Measurements from ENCODE around the gene ALOX5.

The ALOX5 gene

GRCh38 chr10:45428611-45429510, 54.8 kb downstream of the ALOX5 start:
- Histone ChIP-seq H3K9me3 (ENCODE audit: low read length) (no peaks in the 10 kb centered on the region), H3K4me3 (ENCODE audit: low read depth in 1 of 2, low read length in 2 of 2) (no peak overlapping the region), H3K9ac (ENCODE audit: low read length) (no peak overlapping the region), H3K4me1 (ENCODE audit: insufficient read depth, low read length) (no peaks in the 10 kb centered on the region), H3K36me3 (ENCODE audit: insufficient read depth, low read length) (no peaks in the 10 kb centered on the region), H3K27ac (ENCODE audit: low read depth, low read length) (no peak overlapping the region), H3K27me3 (ENCODE audit: control insufficient read depth in 1 of 2, insufficient read depth in 2 of 2, low read length in 2 of 2) (peaks cover 11 to 14% of the 10 kb centered on the region in 2 donors)

- no peak overlapping the region for H3K9ac ChIP-seq (ENCODE audit: low read length)
- H3K36me3 ChIP-seq (ENCODE audit: insufficient read depth, low read length) = no peaks in the 10 kb centered on the region
- no peak overlapping the region for H3K4me3 ChIP-seq (ENCODE audit: low read depth in 1 of 2, low read length in 2 of 2)
- no peaks in the 10 kb centered on the region for H3K4me1 ChIP-seq (ENCODE audit: insufficient read depth, low read length)
- H3K9me3 ChIP-seq (ENCODE audit: low read length) = no peaks in the 10 kb centered on the region
- H3K27me3 ChIP-seq (ENCODE audit: control insufficient read depth in 1 of 2, insufficient read depth in 2 of 2, low read length in 2 of 2) = peaks cover 11 to 14% of the 10 kb centered on the region in 2 donors
- no peak overlapping the region for H3K27ac ChIP-seq (ENCODE audit: low read depth, low read length)
Measured at GRCh38 chr10:45429790-45430189, 55.8 kb downstream of the ALOX5 start.

GRCh38 chr10:45432113-45432512, 58.1 kb downstream of the ALOX5 start:
- Histone ChIP-seq H3K36me3 (ENCODE audit: insufficient read depth, low read length) (no peaks in the 10 kb centered on the region), H3K27me3 (ENCODE audit: control insufficient read depth in 1 of 2, insufficient read depth in 2 of 2, low read length in 2 of 2) (peaks cover 11 to 14% of the 10 kb centered on the region in 2 donors), H3K9me3 (ENCODE audit: low read length) (no peaks in the 10 kb centered on the region), H3K4me1 (ENCODE audit: insufficient read depth, low read length) (no peaks in the 10 kb centered on the region), H3K9ac (ENCODE audit: low read length) (no peak overlapping the region), H3K4me3 (ENCODE audit: low read depth in 1 of 2, low read length in 2 of 2) (no peak overlapping the region), H3K27ac (ENCODE audit: low read depth, low read length) (no peak overlapping the region)

GRCh38 chr10:45432700-45433472, 58.9 kb downstream of the ALOX5 start:
- Histone ChIP-seq H3K27me3 (ENCODE audit: control insufficient read depth in 1 of 2, insufficient read depth in 2 of 2, low read length in 2 of 2) (peaks cover 11 to 14% of the 10 kb centered on the region in 2 donors), H3K27ac (ENCODE audit: low read depth, low read length) (no peak overlapping the region), H3K9me3 (ENCODE audit: low read length) (no peaks in the 10 kb centered on the region), H3K36me3 (ENCODE audit: insufficient read depth, low read length) (no peaks in the 10 kb centered on the region), H3K4me3 (ENCODE audit: low read depth in 1 of 2, low read length in 2 of 2) (no peak overlapping the region), H3K4me1 (ENCODE audit: insufficient read depth, low read length) (no peaks in the 10 kb centered on the region), H3K9ac (ENCODE audit: low read length) (no peak overlapping the region)

- no peaks in the 10 kb centered on the region for H3K36me3 ChIP-seq (ENCODE audit: insufficient read depth, low read length)
- no peak overlapping the region for H3K27ac ChIP-seq (ENCODE audit: low read depth, low read length)
- H3K4me3 ChIP-seq (ENCODE audit: low read depth in 1 of 2, low read length in 2 of 2) = no peak overlapping the region
- H3K4me1 ChIP-seq (ENCODE audit: insufficient read depth, low read length) = no peaks in the 10 kb centered on the region
- H3K27me3 ChIP-seq (ENCODE audit: control insufficient read depth in 1 of 2, insufficient read depth in 2 of 2, low read length in 2 of 2) = peaks cover 6 to 7% of the 10 kb centered on the region in 2 donors
- H3K9ac ChIP-seq (ENCODE audit: low read length) = no peak overlapping the region
- H3K9me3 ChIP-seq (ENCODE audit: low read length) = no peaks in the 10 kb centered on the region
Measured at GRCh38 chr10:45433716-45434469, 59.9 kb downstream of the ALOX5 start.

- Histone ChIP-seq H3K9me3 (ENCODE audit: low read length) (no peaks in the 10 kb centered on the region), H3K4me3 (ENCODE audit: low read depth in 1 of 2, low read length in 2 of 2) (no peak overlapping the region), H3K27me3 (ENCODE audit: control insufficient read depth in 1 of 2, insufficient read depth in 2 of 2, low read length in 2 of 2) (peaks cover 0 to 5% of the 10 kb centered on the region in 2 donors), H3K27ac (ENCODE audit: low read depth, low read length) (no peak overlapping the region), H3K36me3 (ENCODE audit: insufficient read depth, low read length) (no peaks in the 10 kb centered on the region), H3K4me1 (ENCODE audit: insufficient read depth, low read length) (no peaks in the 10 kb centered on the region), H3K9ac (ENCODE audit: low read length) (no peak overlapping the region)
Measured at GRCh38 chr10:45437587-45438465, 63.8 kb downstream of the ALOX5 start.

- Histone ChIP-seq H3K9me3 (ENCODE audit: low read length) (no peaks in the 10 kb centered on the region), H3K27ac (ENCODE audit: low read depth, low read length) (no peak overlapping the region), H3K27me3 (ENCODE audit: control insufficient read depth in 1 of 2, insufficient read depth in 2 of 2, low read length in 2 of 2) (peaks cover 0 to 5% of the 10 kb centered on the region in 2 donors), H3K36me3 (ENCODE audit: insufficient read depth, low read length) (no peaks in the 10 kb centered on the region), H3K4me1 (ENCODE audit: insufficient read depth, low read length) (no peaks in the 10 kb centered on the region), H3K9ac (ENCODE audit: low read length) (no peak overlapping the region), H3K4me3 (ENCODE audit: low read depth in 1 of 2, low read length in 2 of 2) (no peak overlapping the region)
Measured at GRCh38 chr10:45438466-45439090, 64.6 kb downstream of the ALOX5 start.

GRCh38 chr10:45439365-45439764, 65.3 kb downstream of the ALOX5 start:
- no peak overlapping the region for H3K4me3 ChIP-seq (ENCODE audit: low read depth in 1 of 2, low read length in 2 of 2)
- no peaks in the 10 kb centered on the region for H3K9me3 ChIP-seq (ENCODE audit: low read length)
- H3K36me3 ChIP-seq (ENCODE audit: insufficient read depth, low read length) = no peaks in the 10 kb centered on the region
- H3K27me3 ChIP-seq (ENCODE audit: control insufficient read depth in 1 of 2, insufficient read depth in 2 of 2, low read length in 2 of 2) = peaks cover 0 to 5% of the 10 kb centered on the region in 2 donors
- H3K27ac ChIP-seq (ENCODE audit: low read depth, low read length) = no peak overlapping the region
- no peaks in the 10 kb centered on the region for H3K4me1 ChIP-seq (ENCODE audit: insufficient read depth, low read length)
- no peak overlapping the region for H3K9ac ChIP-seq (ENCODE audit: low read length)

GRCh38 chr10:45439873-45440272, 65.9 kb downstream of the ALOX5 start:
- no peaks in the 10 kb centered on the region for H3K36me3 ChIP-seq (ENCODE audit: insufficient read depth, low read length)
- H3K9me3 ChIP-seq (ENCODE audit: low read length) = no peaks in the 10 kb centered on the region
- peaks cover 0 to 5% of the 10 kb centered on the region in 2 donors for H3K27me3 ChIP-seq (ENCODE audit: control insufficient read depth in 1 of 2, insufficient read depth in 2 of 2, low read length in 2 of 2)

GRCh38 chr10:45440511-45441062, 66.6 kb downstream of the ALOX5 start:
- Histone ChIP-seq H3K27me3 (ENCODE audit: control insufficient read depth in 1 of 2, insufficient read depth in 2 of 2, low read length in 2 of 2) (peaks cover 0 to 5% of the 10 kb centered on the region in 2 donors), H3K27ac (ENCODE audit: low read depth, low read length) (no peak overlapping the region), H3K36me3 (ENCODE audit: insufficient read depth, low read length) (no peaks in the 10 kb centered on the region), H3K4me1 (ENCODE audit: insufficient read depth, low read length) (no peaks in the 10 kb centered on the region), H3K9me3 (ENCODE audit: low read length) (no peaks in the 10 kb centered on the region), H3K9ac (ENCODE audit: low read length) (no peak overlapping the region), H3K4me3 (ENCODE audit: low read depth in 1 of 2, low read length in 2 of 2) (no peak overlapping the region)

More at GRCh38 chr10:45439873-45440272, 65.9 kb downstream of the ALOX5 start:
- no peaks in the 10 kb centered on the region for H3K4me1 ChIP-seq (ENCODE audit: insufficient read depth, low read length)
- H3K4me3 ChIP-seq (ENCODE audit: low read depth in 1 of 2, low read length in 2 of 2) = no peak overlapping the region
- no peak overlapping the region for H3K9ac ChIP-seq (ENCODE audit: low read length)
- no peak overlapping the region for H3K27ac ChIP-seq (ENCODE audit: low read depth, low read length)
